ENCODE measurements around the gene HRH1. TPM values are rescaled to one million over a fixed set of nuclear protein-coding genes. Genes with fewer than 3 reads are reported as not detected.
A peak's percentile ranks its signal among the peaks of the same experiment; 100 is the strongest.

The HRH1 gene
- total and polyA plus RNA-seq, 2 experiments from 2014 or later: not detected

GRCh38 chr3:11285471-11285870 is 131.2 kb downstream of the HRH1 start (continued):
- TF ChIP-seq CTCF (conservative IDR thresholded peaks at IDR 0.05; ENCODE audit: low read depth in 2 of 2) (no peak), CREB1 (CRISPR knock-in tag; IDR thresholded peaks at IDR 0.05; ENCODE audit: low read depth) (no peak), REST (IDR thresholded peaks at IDR 0.05; ENCODE audit: unreplicated experiment) (no peak), ZNF114 (CRISPR knock-in tag; IDR thresholded peaks at IDR 0.05) (no peak), ZNF331 (CRISPR knock-in tag; IDR thresholded peaks at IDR 0.05; ENCODE audit: low read depth) (no peak)

- no peak overlapping the region for H2AFZ ChIP-seq
- no peaks in the 10 kb centered on the region for H3K4me1 ChIP-seq (ENCODE audit: insufficient read depth)
- H3K4me3 Mint-ChIP-seq: no peak overlapping the region
- H3K27ac Mint-ChIP-seq: peak overlapping the region; percentile 21; the same call in 1 of the 2 replicates
- no peak overlapping the region for H3K27ac ChIP-seq (ENCODE audit: low read depth)
- no peaks in the 10 kb centered on the region for H3F3A ChIP-seq (replicated peaks; ENCODE audit: low read depth)
- ATAC-seq (no peak), DNase-seq (ENCODE audit: low spot score) (no peak)
- H3K4me2 ChIP-seq: no peak overlapping the region
- no peaks in the 10 kb centered on the region for H3K27me3 ChIP-seq (ENCODE audit: insufficient read depth)
- no peaks in the 10 kb centered on the region for H3K9me2 ChIP-seq (ENCODE audit: insufficient read depth)
- H3K9me3 Mint-ChIP-seq: no peaks in the 10 kb centered on the region
- no peaks in the 10 kb centered on the region for H3K36me3 ChIP-seq (ENCODE audit: insufficient read depth)
- H3K36me3 Mint-ChIP-seq (ENCODE audit: low read depth): no peaks in the 10 kb centered on the region; the same call in 2 of the 3 replicates
- H3K27me3 Mint-ChIP-seq (ENCODE audit: insufficient read depth, low read depth, poor library complexity): no peaks in the 10 kb centered on the region
- H3K4me3 ChIP-seq: no peak overlapping the region
- H3K79me2 ChIP-seq (replicated peaks; ENCODE audit: insufficient read depth): no peaks in the 10 kb centered on the region
- no peaks in the 10 kb centered on the region; the same call in 1 of the 2 replicates for H4K20me1 ChIP-seq (replicated peaks; ENCODE audit: insufficient read depth)
- H3K4me1 Mint-ChIP-seq: 0 out of 3 replicates have a peak, but pooled peaks cover 3% of the 10 kb centered on the region
- TF ChIP-seq ZNF462 (CRISPR knock-in tag; IDR thresholded peaks at IDR 0.05): no peak
- TF ChIP-seq REST (IDR thresholded peaks at IDR 0.05; ENCODE audit: unreplicated experiment): no peak
- TF ChIP-seq POLR2AphosphoS5 (IDR thresholded peaks at IDR 0.05; ENCODE audit: low read depth): no peak
- no peak for TF ChIP-seq STAT1 (IDR thresholded peaks at IDR 0.05; ENCODE audit: unreplicated experiment)
- no peak for TF ChIP-seq JUNB (IDR thresholded peaks at IDR 0.05; ENCODE audit: unreplicated experiment)
- no peak for TF ChIP-seq NANOG (IDR thresholded peaks at IDR 0.05; ENCODE audit: borderline replicate concordance)
- TF ChIP-seq ZNF114 (CRISPR knock-in tag; IDR thresholded peaks at IDR 0.05): no peak
These were observed 133.1 kb downstream of the HRH1 start for GRCh38 chr3:11287404-11287803.
